SK-N-SH (cell line): ENCODE results near the gene PIGX. TPM values are rescaled to one million over a fixed set of nuclear protein-coding genes. Genes with fewer than 3 reads are reported as not detected.

Source experiments
- CTCF ChIA-PET: fragments of 300-600, 350-600 bp; formaldehyde crosslinking; extraction: SDS; loops from one replicate; lab custom pipeline; 2021; lab: Yijun Ruan, JAX
- POLR2A ChIA-PET: fragments of 350-600 bp; sonication (Branson Sonifier 250); formaldehyde crosslinking; extraction: SDS; loops from one replicate; lab custom pipeline; 2020; ENCODE audit warnings: antibody characterized with exemption, inconsistent platforms; lab: Yijun Ruan, JAX
- DNase-seq: peaks from one replicate; pipeline ENCODE4 v3.0.0; 2012
- H2AFZ ChIP-seq: fragments of 200-600 bp; sonication (generic); 2 replicates; pipeline ENCODE4 v1.8.1; 2016; ENCODE audit warnings: antibody characterized with exemption, mild to moderate bottlenecking, low read depth
- H3F3A ChIP-seq: fragments of 200-600 bp; sonication (generic); replicated peaks from 2 replicates; pipeline ENCODE3; 2016; ENCODE audit warnings: antibody characterized with exemption, mild to moderate bottlenecking; ENCODE audit not compliant: insufficient read depth
- H3K27ac ChIP-seq, 2 experiments: fragments of 200-500 bp in 1 of 2; fragments of 200-600 bp in 1 of 2; sonication (Bioruptor generic) in 1 of 2; sonication (generic), shearing (Covaris generic) in 1 of 2; 2 replicates each; pipeline versions ENCODE4 v1.5.1 to v1.6.1; 2014 to 2016; ENCODE audit warnings: low read depth in 2 of 2, inconsistent platforms in 1 of 2, low read length in 1 of 2, mild to moderate bottlenecking in 1 of 2, mixed read lengths in 1 of 2
- H3K27me3 ChIP-seq: fragments of 200-600 bp; sonication (generic), shearing (Covaris generic); 2 replicates; pipeline ENCODE4 v1.6.1; 2016; ENCODE audit warnings: mixed run types; ENCODE audit not compliant: insufficient read depth
- H3K36me3 ChIP-seq, 2 experiments: fragments of 200-500 bp in 1 of 2; fragments of 200-600 bp in 1 of 2; sonication (Bioruptor generic) in 1 of 2; sonication (generic) in 1 of 2; replicated peaks in 1 of 2; 2 replicates each; pipeline versions ENCODE3 to v1.5.1; 2014 to 2016; ENCODE audit warnings: low read length in 1 of 2, mild to moderate bottlenecking in 1 of 2; ENCODE audit not compliant: insufficient read depth in 2 of 2, control insufficient read depth in 1 of 2
- H3K4me1 ChIP-seq, 2 experiments: fragments of 200-500 bp in 1 of 2; fragments of 200-600 bp in 1 of 2; sonication (Bioruptor generic) in 1 of 2; sonication (generic), shearing (Covaris generic) in 1 of 2; 2 replicates each; pipeline versions ENCODE4 v1.5.1 to v1.6.1; 2014 to 2016; ENCODE audit warnings: low read depth in 1 of 2, low read length in 1 of 2, mixed run types in 1 of 2; ENCODE audit not compliant: insufficient read depth in 2 of 2, control insufficient read depth in 1 of 2
- H3K4me2 ChIP-seq: fragments of 200-600 bp; sonication (generic), shearing (Covaris generic); 2 replicates; pipeline ENCODE4 v1.6.1; 2017; ENCODE audit warnings: mixed run types
- H3K4me3 ChIP-seq, 2 experiments: fragments of 200-500 bp in 1 of 2; fragments of 200-600 bp in 1 of 2; sonication (Bioruptor generic) in 1 of 2; sonication (generic), shearing (Covaris generic) in 1 of 2; 2 replicates each; pipeline versions ENCODE4 v1.5.1 to v1.8.1; 2014 to 2016; ENCODE audit warnings: low read depth in 2 of 2, inconsistent platforms in 1 of 2, low read length in 1 of 2, mild to moderate bottlenecking in 1 of 2, mixed read lengths in 1 of 2, moderate library complexity in 1 of 2
- H3K79me2 ChIP-seq: fragments of 200-600 bp; sonication (generic); 2 replicates; pipeline ENCODE4 v1.8.1; 2017; ENCODE audit warnings: mild to moderate bottlenecking; ENCODE audit not compliant: insufficient read depth
- H3K9ac ChIP-seq: fragments of 200-600 bp; sonication (generic); 2 replicates; pipeline ENCODE4 v1.6.1; 2017; ENCODE audit warnings: mixed run types
- H3K9me2 ChIP-seq: fragments of 200-600 bp; sonication (generic); 2 replicates; pipeline ENCODE4 v1.6.1; 2017; ENCODE audit warnings: mixed run types
- H3K9me3 ChIP-seq: fragments of 200-600 bp; sonication (generic); 2 replicates; pipeline ENCODE4 v1.6.1; 2017; ENCODE audit warnings: mixed run types, mild to moderate bottlenecking, moderate library complexity
- H4K20me1 ChIP-seq: fragments of 200-600 bp; sonication (generic); 2 replicates; pipeline ENCODE4 v1.6.1; 2017; ENCODE audit warnings: mild to moderate bottlenecking, mixed run types; ENCODE audit not compliant: insufficient read depth
- CHD2 ChIP-seq: fragments of 150-350 bp; IDR thresholded peaks from 2 replicates; pipeline ENCODE4 v1.6.1; 2018; ENCODE audit warnings: low read length; ENCODE audit not compliant: partially characterized antibody
- ELF1 ChIP-seq: IDR thresholded peaks from 2 replicates; pipeline ENCODE4 v1.4.0; 2012
- EP300 ChIP-seq, 2 experiments: IDR thresholded peaks; 2 replicates each; pipeline versions ENCODE4 v1.4.0 to v1.6.1; 2012; ENCODE audit warnings: borderline replicate concordance in 1 of 2, low read depth in 1 of 2, low read length in 1 of 2
- EZH2phosphoT487 ChIP-seq: fragments of 200-600 bp; sonication (generic); IDR thresholded peaks from 2 replicates; pipeline ENCODE4 v1.6.1; 2017; ENCODE audit warnings: low read depth, mixed run types, mild to moderate bottlenecking, antibody characterized with exemption, moderate library complexity, borderline replicate concordance
- FOSL2 ChIP-seq: IDR thresholded peaks from 2 replicates; pipeline ENCODE4 v1.4.0; 2012; ENCODE audit warnings: low read depth, mild to moderate bottlenecking, moderate library complexity, borderline replicate concordance
- FOXJ3 ChIP-seq: sonication (generic); formaldehyde crosslinking; IDR thresholded peaks from 2 replicates; pipeline ENCODE4 v1.5.1; 2020; ENCODE audit warnings: mild to moderate bottlenecking, missing genetic modification reagents
- FOXM1 ChIP-seq: IDR thresholded peaks from 2 replicates; pipeline ENCODE4 v1.4.0; 2012; ENCODE audit warnings: low read depth, mild to moderate bottlenecking
- GATA2 ChIP-seq: sonication (generic); formaldehyde crosslinking; IDR thresholded peaks from 2 replicates; pipeline ENCODE4 v1.5.0; 2020; ENCODE audit warnings: mild to moderate bottlenecking, missing genetic modification reagents
- JUND ChIP-seq: IDR thresholded peaks from 2 replicates; pipeline ENCODE4 v1.4.0; 2012
- MAX ChIP-seq: IDR thresholded peaks from 2 replicates; pipeline ENCODE4 v1.4.0; 2012; ENCODE audit warnings: low read depth
- MEF2A ChIP-seq: IDR thresholded peaks from 2 replicates; pipeline ENCODE4 v1.4.0; 2012; ENCODE audit warnings: low read depth, borderline replicate concordance
- MXI1 ChIP-seq: IDR thresholded peaks from 2 replicates; pipeline ENCODE4 v1.6.1; 2012; ENCODE audit warnings: mild to moderate bottlenecking, low read depth, low read length, improper control_type of control experiment
- NFIC ChIP-seq: IDR thresholded peaks from 2 replicates; pipeline ENCODE4 v1.4.0; 2012; ENCODE audit warnings: borderline replicate concordance
- PBX3 ChIP-seq: IDR thresholded peaks from 2 replicates; pipeline ENCODE4; 2012
- POLR2AphosphoS5 ChIP-seq: IDR thresholded peaks from 2 replicates; pipeline ENCODE4 v1.6.1; 2012; ENCODE audit warnings: low read depth, low read length
- RAD21 ChIP-seq: IDR thresholded peaks from 2 replicates; pipeline ENCODE4 v1.6.1; 2012; ENCODE audit warnings: mild to moderate bottlenecking, low read length
- RCOR1 ChIP-seq: fragments of 150-350 bp; IDR thresholded peaks from 2 replicates; pipeline ENCODE4 v1.6.1; 2017; ENCODE audit warnings: antibody characterized with exemption, low read length
- REST ChIP-seq: IDR thresholded peaks from 2 replicates; pipeline ENCODE4 v1.6.1; 2012; ENCODE audit warnings: mild to moderate bottlenecking, low read depth, low read length, moderate library complexity
- RFX5 ChIP-seq: IDR thresholded peaks from 2 replicates; pipeline ENCODE4 v1.6.1; 2012; ENCODE audit warnings: mild to moderate bottlenecking, improper control_type of control experiment, low read length
- RXRA ChIP-seq: IDR thresholded peaks from 2 replicates; pipeline ENCODE4 v1.4.0; 2012; ENCODE audit warnings: low read depth, mild to moderate bottlenecking, borderline replicate concordance
- SIN3A ChIP-seq: IDR thresholded peaks from 2 replicates; pipeline ENCODE4 v1.6.1; 2012; ENCODE audit warnings: low read depth, mild to moderate bottlenecking, low read length, moderate library complexity, borderline replicate concordance
- SMC3 ChIP-seq: IDR thresholded peaks from 2 replicates; pipeline ENCODE4 v1.6.1; 2012; ENCODE audit warnings: low read depth, low read length, improper control_type of control experiment
- TAF1 ChIP-seq: IDR thresholded peaks from 2 replicates; pipeline ENCODE4 v1.6.1; 2012; ENCODE audit warnings: low read depth, mild to moderate bottlenecking, low read length, moderate library complexity, borderline replicate concordance
- TCF12 ChIP-seq: IDR thresholded peaks from 2 replicates; pipeline ENCODE4 v1.4.0; 2012
- TEAD4 ChIP-seq: IDR thresholded peaks from 2 replicates; pipeline ENCODE4 v1.4.0; 2012; ENCODE audit warnings: mild to moderate bottlenecking, borderline replicate concordance; ENCODE audit not compliant: insufficient read depth
- USF1 ChIP-seq: IDR thresholded peaks from 2 replicates; pipeline ENCODE4 v1.4.0; 2012; ENCODE audit warnings: low read depth, borderline replicate concordance
- USF2 ChIP-seq: fragments of 150-350 bp; IDR thresholded peaks from 2 replicates; pipeline ENCODE4 v1.6.1; 2017; ENCODE audit warnings: antibody characterized with exemption, low read length, low read depth, borderline replicate concordance
- YY1 ChIP-seq: IDR thresholded peaks from 2 replicates; pipeline ENCODE4 v1.4.0; 2012; ENCODE audit warnings: low read depth, mild to moderate bottlenecking
- WGBS: methylation state at CpG from one replicate; pipeline ENCODE4 v1.1.6; 2017; ENCODE audit warnings: low lambda C conversion rate; 5-methylcytosine and 5-hydroxymethylcytosine counted together
- polyA plus RNA-seq, 3 experiments: library from polyadenylated mRNA; depleted of rRNA; stranded (reverse); fragments of >200 nt; gene quantifications; 2 replicates each; pipeline ENCODE4 v1.2.3, GENCODE V29; 2012

The PIGX gene
- 15.5 and 20.6 TPM in 2 replicates for polyA plus RNA-seq (2012; rRNA removed)
- polyA plus RNA-seq (2012; cell fraction: cytosol; rRNA removed) = 27.4 and 31.1 TPM in 2 replicates
- 4.9 and 7.4 TPM in 2 replicates for polyA plus RNA-seq (2012; cell fraction: nucleus; rRNA removed)

- ChIA-PET POLR2A (interaction anchor here (0.7 to 1.7 kb wide), 4 partner anchors 28 to 156 kb away, joined by 3 to 6 read pairs (median 4); partner anchors contain the start of genes FBXO45, PAK2, SENP5 and WDR53), CTCF (interaction anchor here (0.6 kb wide), 1 partner anchor 103 kb away, joined by 3 read pairs; no protein-coding TSS in a partner anchor)
- Histone ChIP-seq H3K4me2 (peak within 1 kb of the TSS; percentile 90), H3K9ac (peak within 1 kb of the TSS; percentile 80), H4K20me1 (no peaks in the 10 kb centered on the region), H3K4me3 (peak within 1 kb of the TSS; percentile 76 to 80), H3F3A (peaks cover 16% of the 10 kb centered on the region), H3K9me3 (no peaks in the 10 kb centered on the region), H3K27me3 (no peaks in the 10 kb centered on the region), H3K4me1 (peaks cover 0 to 3% of the 10 kb centered on the region in 2 experiments; a peak in 1 of 4 replicates), H3K79me2 (peaks cover 32% of the 10 kb centered on the region; the same call in 1 of the 2 replicates), H2AFZ (peak within 1 kb of the TSS; percentile 98), H3K27ac (peak within 1 kb of the TSS; percentile 85 to 86), H3K36me3 (no peaks in the 10 kb centered on the region), H3K9me2 (no peaks in the 10 kb centered on the region)
- peak; percentile 99 for DNase-seq
- WGBS = 0% methylated on average over 4 of the region's 68 CpGs
- no peak for TF ChIP-seq NFIC
- peak; percentile 49 for TF ChIP-seq MXI1
- peak; percentile 65; the same call in 1 of the 2 replicates for TF ChIP-seq SIN3A
- TF ChIP-seq FOSL2 = no peak
- no peak for TF ChIP-seq RCOR1
- TF ChIP-seq CHD2 = no peak
- no peak for TF ChIP-seq ELF1
- no peak for TF ChIP-seq RFX5
- TF ChIP-seq MEF2A = no peak
- TF ChIP-seq FOXM1 = no peak
- TF ChIP-seq FOXJ3 (CRISPR knock-in tag) = no peak
- TF ChIP-seq YY1 = no peak
- TF ChIP-seq PBX3 = peak; percentile 3
- TF ChIP-seq TCF12 = 0 out of 2 replicates have a peak, but pooled peaks have one; percentile 13
- TF ChIP-seq MAX = peak; percentile 34; the same call in 1 of the 2 replicates
- no peak for TF ChIP-seq GATA2 (CRISPR knock-in tag)
- no peak for TF ChIP-seq RAD21
- no peak for TF ChIP-seq REST
- TF ChIP-seq EZH2phosphoT487 = no peak
- no peak for TF ChIP-seq EP300 (IDR thresholded peaks at IDR 0.05; ENCODE audit: borderline replicate concordance in 1 of 2, low read depth in 1 of 2, low read length in 1 of 2)
- TF ChIP-seq TAF1 = no peak; the same call in 1 of the 2 replicates
- no peak for TF ChIP-seq TEAD4
- no peak for TF ChIP-seq USF2
- TF ChIP-seq SMC3 = no peak
- TF ChIP-seq USF1 = no peak
- TF ChIP-seq POLR2AphosphoS5 = no peak; the same call in 1 of the 2 replicates
- no peak for TF ChIP-seq JUND
- no peak for TF ChIP-seq RXRA
Observed at GRCh38 chr3:196711838-196712513, at the start of gene PIGX, which contains the start of gene CEP19. PIGX (plus strand) TSS chr3:196712377. CEP19 (minus strand) TSS chr3:196712250; CDS start chr3:196708657, 3,593 bp downstream.
